Hepatocyte (in vitro differentiated cells): Measurements from ENCODE around the gene PROZ. TPM values are rescaled to one million over a fixed set of nuclear protein-coding genes. Genes with fewer than 3 reads are reported as not detected.

Experiments
- DNase-seq: peaks from one replicate; pipeline ENCODE4 v3.0.0-alpha.2; 2016; ENCODE audit warnings: low spot score
- H2AFZ ChIP-seq: fragments of 200-600 bp; sonication (generic); 2 replicates; pipeline ENCODE4 v1.6.0; 2016; ENCODE audit warnings: antibody characterized with exemption, mild to moderate bottlenecking
- H3K27ac ChIP-seq: fragments of 200-600 bp; sonication (generic); 2 replicates; pipeline ENCODE4 v1.5.1; 2016; ENCODE audit warnings: mild to moderate bottlenecking
- H3K27me3 ChIP-seq: fragments of 200-600 bp; sonication (generic); 2 replicates; pipeline ENCODE4 v1.6.1; 2016
- H3K36me3 ChIP-seq: fragments of 200-600 bp; sonication (generic); replicated peaks from 2 replicates; pipeline ENCODE4 v1.5.1; 2016; ENCODE audit warnings: low read depth; ENCODE audit not compliant: insufficient read depth
- H3K4me1 ChIP-seq: fragments of 200-600 bp; sonication (generic); 2 replicates; pipeline ENCODE4 v1.5.1; 2016; ENCODE audit warnings: mild to moderate bottlenecking, moderate library complexity; ENCODE audit not compliant: insufficient read depth
- H3K4me2 ChIP-seq: fragments of 200-600 bp; sonication (generic); 2 replicates; pipeline ENCODE4 v1.6.0; 2016
- H3K4me3 ChIP-seq: fragments of 200-600 bp; sonication (generic); 2 replicates; pipeline ENCODE4 v1.5.1; 2016; ENCODE audit warnings: mild to moderate bottlenecking
- H3K79me2 ChIP-seq: fragments of 200-600 bp; sonication (generic); 2 replicates; pipeline ENCODE4 v1.6.0; 2017; ENCODE audit warnings: mild to moderate bottlenecking
- H3K9me2 ChIP-seq: fragments of 200-600 bp; sonication (generic); replicated peaks from 2 replicates; pipeline ENCODE4 v1.6.0; 2017; ENCODE audit warnings: mild to moderate bottlenecking; ENCODE audit not compliant: insufficient read depth
- H3K9me3 ChIP-seq: fragments of 200-600 bp; sonication (generic); 2 replicates; pipeline ENCODE4 v1.5.1; 2016; ENCODE audit warnings: low read depth, mild to moderate bottlenecking
- H4K20me1 ChIP-seq: fragments of 200-600 bp; sonication (generic); 2 replicates; pipeline ENCODE4 v1.6.0; 2016; ENCODE audit warnings: mild to moderate bottlenecking; ENCODE audit not compliant: insufficient read depth, poor library complexity, severe bottlenecking
- CTCF ChIP-seq: fragments of 200-600 bp; sonication (generic); IDR thresholded peaks from 2 replicates; pipeline ENCODE4 v1.5.1; 2016; ENCODE audit warnings: antibody characterized with exemption, mild to moderate bottlenecking; ENCODE audit not compliant: poor library complexity
- EZH2 ChIP-seq: fragments of 200-600 bp; sonication (generic); IDR thresholded peaks from 2 replicates; pipeline ENCODE4 v1.6.1; 2016; ENCODE audit warnings: antibody characterized with exemption, mild to moderate bottlenecking, borderline replicate concordance
- EZH2phosphoT487 ChIP-seq: fragments of 200-600 bp; sonication (generic); IDR thresholded peaks from one replicate; pipeline ENCODE4 v1.6.1; 2018; ENCODE audit warnings: antibody characterized with exemption, mild to moderate bottlenecking, low read depth, moderate library complexity; ENCODE audit not compliant: unreplicated experiment, severe bottlenecking
- WGBS: methylation state at CpG from one replicate; pipeline ENCODE4 v1.1.6; 2016; ENCODE audit warnings: low lambda C conversion rate; ENCODE audit errors: missing lambda C conversion rate; 5-methylcytosine and 5-hydroxymethylcytosine counted together
- polyA plus RNA-seq: library from polyadenylated mRNA; unstranded; fragments of >200 nt; fragmentation: Nextera tagmentation; extraction: Ambion mirVana; gene quantifications from 2 replicates; pipeline ENCODE4 v1.2.1, GENCODE V29; 2016
- total RNA-seq: library from RNA; depleted of rRNA; stranded (reverse); fragments of >200 nt; gene quantifications from 2 replicates; pipeline ENCODE4 v1.2.3, GENCODE V29; 2014

PROZ gene
- total and polyA plus RNA-seq, 2 experiments from 2014 or later: 4.7 TPM

GRCh38 chr13:113118261-113119021, 40.0 kb upstream of the PROZ start:
- H3K9me3 ChIP-seq: no peaks in the 10 kb centered on the region
- no peaks in the 10 kb centered on the region for H3K27me3 ChIP-seq
- H3K4me1 ChIP-seq: peaks cover 16% of the 10 kb centered on the region
- H3K79me2 ChIP-seq: peaks cover under 1% of the 10 kb centered on the region
- H3K4me2 ChIP-seq: no peak overlapping the region
- H4K20me1 ChIP-seq: no peaks in the 10 kb centered on the region
- no peak overlapping the region for H3K27ac ChIP-seq
- TF ChIP-seq EZH2phosphoT487: no peak
- no peak for TF ChIP-seq EZH2
- no peak for TF ChIP-seq CTCF
- H3K9me2 ChIP-seq: no peaks in the 10 kb centered on the region
- no peak overlapping the region for H3K4me3 ChIP-seq
- 95% methylated on average over 38 of the region's 42 CpGs for WGBS
- no peak for DNase-seq
- no peaks in the 10 kb centered on the region for H3K36me3 ChIP-seq
- no peak overlapping the region for H2AFZ ChIP-seq

- WGBS: 92% methylated on average over 16 of the region's 16 CpGs
- no peak overlapping the region for H2AFZ ChIP-seq
- no peak for DNase-seq
Observed at GRCh38 chr13:113119166-113119821, 39.2 kb upstream of the PROZ start.

GRCh38 chr13:113119822-113120189, 38.6 kb upstream of the PROZ start:
- H3K4me1 ChIP-seq: peaks cover 21% of the 10 kb centered on the region
- H2AFZ ChIP-seq: no peak overlapping the region
- no peak overlapping the region for H3K27ac ChIP-seq
- H4K20me1 ChIP-seq: no peaks in the 10 kb centered on the region
- H3K4me2 ChIP-seq: no peak overlapping the region
- no peaks in the 10 kb centered on the region for H3K27me3 ChIP-seq
- no peaks in the 10 kb centered on the region for H3K9me3 ChIP-seq
- DNase-seq: no peak
- H3K79me2 ChIP-seq: peaks cover 12% of the 10 kb centered on the region
- 94% methylated on average over 7 of the region's 7 CpGs for WGBS
- no peaks in the 10 kb centered on the region for H3K9me2 ChIP-seq
- H3K36me3 ChIP-seq: no peaks in the 10 kb centered on the region
- H3K4me3 ChIP-seq: no peak overlapping the region
- TF ChIP-seq EZH2 (no peak), EZH2phosphoT487 (no peak), CTCF (no peak)

More at GRCh38 chr13:113119166-113119821, 39.2 kb upstream of the PROZ start:
- H3K27ac ChIP-seq: no peak overlapping the region
- peaks cover 21% of the 10 kb centered on the region for H3K4me1 ChIP-seq
- H4K20me1 ChIP-seq: no peaks in the 10 kb centered on the region
- no peaks in the 10 kb centered on the region for H3K9me2 ChIP-seq
- H3K4me3 ChIP-seq: no peak overlapping the region
- H3K9me3 ChIP-seq: no peaks in the 10 kb centered on the region
- TF ChIP-seq EZH2 (no peak), EZH2phosphoT487 (no peak), CTCF (no peak)
- H3K79me2 ChIP-seq: peaks cover 9% of the 10 kb centered on the region
- H3K4me2 ChIP-seq: no peak overlapping the region
- no peaks in the 10 kb centered on the region for H3K27me3 ChIP-seq
- no peaks in the 10 kb centered on the region for H3K36me3 ChIP-seq
